Fibroblast of mammary gland (primary cell): Measurements from ENCODE around the gene SUN2.

Experiments used
- DNase-seq: peaks from one replicate; pipeline ENCODE4 v3.0.0-alpha.2; 2010; ENCODE audit warnings: low read depth
- H3K4me3 ChIP-seq: 2 replicates; pipeline ENCODE4 v1.5.1; 2011; ENCODE audit warnings: low read depth, mild to moderate bottlenecking, low read length, moderate library complexity; ENCODE audit not compliant: control insufficient read depth
- CTCF ChIP-seq: conservative IDR thresholded peaks from 2 replicates; pipeline ENCODE4 v1.5.1; 2011; ENCODE audit warnings: low read depth, low read length, inconsistent platforms; ENCODE audit not compliant: control insufficient read depth, insufficient read depth

Gene SUN2

GRCh38 chr22:38770257-38770949 is 14.6 kb upstream of the SUN2 start:
- no peak for TF ChIP-seq CTCF
- no peak for DNase-seq
- no peak overlapping the region for H3K4me3 ChIP-seq

DNA sequence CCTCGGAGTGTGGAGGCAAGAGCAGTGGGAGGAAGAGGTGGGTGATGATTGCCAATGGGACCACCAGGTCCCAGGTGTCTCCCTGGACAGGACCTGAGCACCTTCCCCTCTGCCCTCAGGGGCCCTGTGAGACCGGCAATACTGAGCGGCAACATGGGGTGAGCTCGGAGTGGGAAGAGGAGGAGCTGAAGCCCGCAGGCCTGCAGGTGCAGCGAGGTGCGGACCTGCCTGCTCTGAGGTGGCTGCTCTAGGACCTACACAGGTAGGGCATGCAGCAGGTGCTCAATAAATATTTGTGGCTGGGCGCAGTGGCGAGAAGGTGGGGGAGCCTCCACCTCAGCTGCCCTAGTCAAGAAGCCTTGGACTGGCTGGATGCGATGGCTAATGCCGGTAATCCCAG is 12.2 kb upstream of the SUN2 start:
- H3K4me3 ChIP-seq, result no peak overlapping the region
- no peak for TF ChIP-seq CTCF
- DNase-seq, result no peak

- no peak overlapping the region for H3K4me3 ChIP-seq
- no peak for DNase-seq
- no peak for TF ChIP-seq CTCF
These were observed 11.5 kb upstream of the SUN2 start for GRCh38 chr22:38767313-38767712.

- peak; percentile 85 for DNase-seq
- peak; percentile 93 for TF ChIP-seq CTCF
- no peak overlapping the region for H3K4me3 ChIP-seq
These were observed 10.4 kb upstream of the SUN2 start for GRCh38 chr22:38766076-38766777.

DNA sequence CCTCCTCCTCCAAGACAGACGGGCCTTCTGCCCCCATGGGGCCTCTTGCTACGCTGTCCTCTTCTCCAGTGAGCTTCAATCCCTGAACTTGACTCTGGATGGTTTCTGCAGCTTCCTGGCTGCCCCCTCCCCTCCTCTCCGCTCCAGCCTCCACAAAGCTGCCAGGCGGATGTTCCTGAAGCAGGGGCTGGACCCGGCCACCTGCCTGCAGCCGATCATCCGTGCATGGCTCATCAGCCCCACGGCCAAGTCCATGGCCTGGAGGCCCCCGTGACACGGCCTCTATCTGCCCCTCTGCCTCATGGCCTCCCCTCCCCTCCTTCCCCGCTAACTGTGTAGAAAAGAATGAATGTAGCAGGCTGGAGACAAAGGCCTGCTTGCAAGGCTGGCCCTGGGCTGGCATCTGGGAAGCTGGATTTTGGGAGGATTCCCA is 6.8 kb upstream of the SUN2 start:
- TF ChIP-seq CTCF, result no peak
- no peak overlapping the region for H3K4me3 ChIP-seq
- DNase-seq, result no peak

DNA sequence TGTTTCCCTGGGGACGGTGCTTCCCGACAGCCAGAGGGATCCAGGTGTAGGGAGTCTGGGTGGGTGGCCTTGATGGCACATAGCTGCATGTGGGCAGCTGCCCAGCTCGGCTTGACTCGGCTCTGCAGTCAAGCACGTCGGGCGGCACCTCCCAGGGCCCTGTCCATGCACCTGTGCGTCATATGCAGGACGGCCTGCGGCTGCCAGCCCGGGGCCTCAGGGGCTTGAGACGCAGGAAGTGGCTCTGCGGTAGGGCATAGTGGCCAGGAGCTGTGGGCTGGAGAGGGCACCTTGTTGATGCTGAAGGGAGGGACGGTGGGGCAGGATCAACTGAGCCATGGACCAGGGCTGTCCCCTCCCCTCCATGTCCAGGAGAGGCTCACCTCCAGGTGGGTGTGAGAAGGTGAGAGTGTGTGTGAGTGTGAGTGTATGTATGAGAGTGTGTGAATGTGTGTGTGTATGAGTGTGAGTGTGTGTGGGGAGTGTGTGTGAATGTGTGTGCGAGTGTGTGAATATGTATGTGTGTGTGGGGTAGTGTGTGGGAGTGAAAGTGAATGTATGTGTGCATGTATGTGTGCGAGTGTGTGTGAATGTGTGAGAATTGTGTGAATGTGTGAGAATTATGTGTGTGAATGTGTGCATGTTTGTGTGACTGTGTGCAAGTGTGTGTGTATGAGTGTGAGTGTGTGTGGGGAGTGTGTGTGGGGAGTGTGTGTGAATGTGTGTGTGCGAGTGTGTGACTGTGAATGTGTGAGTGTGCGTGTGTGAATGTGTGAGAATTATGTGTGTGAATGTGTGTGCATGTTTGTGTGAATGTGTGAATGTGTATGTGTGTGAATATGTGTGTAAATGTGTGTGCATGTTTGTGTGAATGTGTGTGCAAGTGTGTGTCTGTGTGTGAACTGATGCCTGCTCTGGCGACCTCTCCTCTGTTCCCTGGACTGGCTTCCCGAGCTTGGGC is 5.7 kb upstream of the SUN2 start:
- TF ChIP-seq CTCF, result no peak
- H3K4me3 ChIP-seq, result no peak overlapping the region
- DNase-seq, result no peak
